B cell (primary cell): ENCODE data around the gene SLC15A3. TPM values are rescaled to one million over a fixed set of nuclear protein-coding genes. Genes with fewer than 3 reads are reported as not detected.

Experiments
- ATAC-seq: fragments of 200-7000 bp; cut with Tn5 transposase; one replicate; pipeline ENCODE4 v1.10.0; 2021; ENCODE audit warnings: low read depth, mild to moderate bottlenecking, moderate number of reproducible peaks, moderate library complexity
- CTCF ChIA-PET: fragments of 350-600 bp; sonication (Branson Sonifier 250); formaldehyde crosslinking; loops from one replicate; lab custom pipeline; 2021; ENCODE audit warnings: antibody characterized with exemption, inconsistent platforms; lab: Charles Lee
- POLR2A ChIA-PET: fragments of 350-600 bp; sonication (Branson Sonifier 250); formaldehyde crosslinking; loops from one replicate; lab custom pipeline; 2021; ENCODE audit warnings: antibody characterized with exemption; lab: Charles Lee
- DNase-seq: peaks from one replicate; pipeline ENCODE4 v3.0.0; 2013
- H2AFZ ChIP-seq: 2 replicates; pipeline ENCODE4 v1.6.1; 2012; ENCODE audit warnings: mild to moderate bottlenecking, low read depth, low read length; ENCODE audit not compliant: insufficient read depth, poor library complexity, severe bottlenecking
- H3K27ac ChIP-seq, 2 donors: 1 replicate in 1 of 2; 2 replicates in 1 of 2; pipeline ENCODE4 v1.5.1; 2012 to 2013; ENCODE audit warnings: low read length in 2 of 2, mild to moderate bottlenecking in 2 of 2, moderate library complexity in 1 of 2
- H3K27me3 ChIP-seq, 4 experiments: fragments of 200-600 bp in 1 of 4; sonication (generic) in 1 of 4; replicated peaks in 1 of 4; 1 replicate in 2 of 4; 2 replicates in 2 of 4; pipeline versions ENCODE4 v1.6.1 to v1.7.0; 2013 to 2016; ENCODE audit warnings: low read length in 3 of 4, mild to moderate bottlenecking in 2 of 4, mixed read lengths in 1 of 4, moderate library complexity in 1 of 4; ENCODE audit not compliant: insufficient read depth in 4 of 4, control insufficient read depth in 3 of 4; ENCODE audit errors: control extremely low read depth in 1 of 4
- H3K36me3 ChIP-seq, 2 experiments: replicated peaks in 1 of 2; 1 replicate in 1 of 2; 2 replicates in 1 of 2; pipeline versions ENCODE4 v1.6.1 to v1.7.1; 2013; ENCODE audit warnings: low read length in 1 of 2; ENCODE audit not compliant: insufficient read depth in 2 of 2, control insufficient read depth in 1 of 2; ENCODE audit errors: control extremely low read depth in 1 of 2, extremely low read depth in 1 of 2
- H3K4me1 ChIP-seq, 2 donors: fragments of 200-600 bp in 1 of 2; sonication (generic) in 1 of 2; 1 replicate in 1 of 2; 2 replicates in 1 of 2; pipeline versions ENCODE4 v1.5.1 to v1.6.1; 2013 to 2017; ENCODE audit warnings: low read length in 2 of 2; ENCODE audit not compliant: control insufficient read depth in 2 of 2, insufficient read depth in 2 of 2
- H3K4me2 ChIP-seq: replicated peaks from 2 replicates; pipeline ENCODE3; 2012; ENCODE audit warnings: mild to moderate bottlenecking, low read depth, low read length; ENCODE audit not compliant: poor library complexity, severe bottlenecking
- H3K4me3 ChIP-seq, 5 experiments: fragments of 200-600 bp in 1 of 5; sonication (generic) in 1 of 5; 1 replicate in 3 of 5; 2 replicates in 2 of 5; pipeline versions ENCODE4 v1.5.1 to v1.7.0; 2011 to 2016; ENCODE audit warnings: low read length in 4 of 5, mild to moderate bottlenecking in 4 of 5, low read depth in 2 of 5, control low read depth in 1 of 5, moderate library complexity in 1 of 5; ENCODE audit not compliant: insufficient read depth in 1 of 5; ENCODE audit errors: control extremely low read depth in 1 of 5, extremely low read depth in 1 of 5
- H3K79me2 ChIP-seq: fragments of 200-600 bp; sonication (generic); one replicate; pipeline ENCODE4 v1.6.0; 2016; ENCODE audit warnings: low read length; ENCODE audit not compliant: control insufficient read depth, insufficient read depth
- H3K9ac ChIP-seq: fragments of 200-600 bp; sonication (generic); 2 replicates; pipeline ENCODE4 v1.6.1; 2017; ENCODE audit warnings: mild to moderate bottlenecking, low read length, moderate library complexity
- H3K9me3 ChIP-seq, 3 donors: one replicate each; pipeline versions ENCODE4 v1.6.1 to v1.7.1; 2013; ENCODE audit warnings: low read length in 2 of 3; ENCODE audit not compliant: control insufficient read depth in 2 of 3, insufficient read depth in 1 of 3; ENCODE audit errors: control extremely low read depth in 1 of 3
- H4K20me1 ChIP-seq: 2 replicates; pipeline ENCODE4 v1.6.0; 2012; ENCODE audit warnings: mild to moderate bottlenecking, low read length; ENCODE audit not compliant: insufficient read depth, control insufficient read depth, poor library complexity, severe bottlenecking
- H3K27ac Mint-ChIP-seq: one replicate; pipeline ENCODE4 v1.8.0; 2021; ENCODE audit warnings: mixed read lengths
- H3K27me3 Mint-ChIP-seq: one replicate; pipeline ENCODE4 v1.8.0; 2021; ENCODE audit warnings: mixed read lengths
- H3K4me1 Mint-ChIP-seq: one replicate; pipeline ENCODE4 v1.8.0; 2021; ENCODE audit warnings: mixed read lengths
- H3K4me3 Mint-ChIP-seq: one replicate; pipeline ENCODE4 v1.8.0; 2021; ENCODE audit warnings: mixed read lengths
- H3K9me3 Mint-ChIP-seq: one replicate; pipeline ENCODE4 v1.8.0; 2022; ENCODE audit warnings: mixed read lengths; ENCODE audit not compliant: insufficient read depth
- CTCF ChIP-seq: fragments of 200-600 bp; IDR thresholded peaks from one replicate; pipeline ENCODE4 v1.8.0; 2022; ENCODE audit warnings: antibody characterized with exemption, mild to moderate bottlenecking
- EZH2 ChIP-seq: IDR thresholded peaks from 2 replicates; pipeline ENCODE4 v1.6.1; 2012; ENCODE audit warnings: borderline replicate concordance, low read depth, mild to moderate bottlenecking, moderate library complexity, low read length; ENCODE audit not compliant: insufficient read depth, poor library complexity, severe bottlenecking
- WGBS: methylation state at CpG from one replicate; pipeline ENCODE4 v1.1.5; 2013; ENCODE audit warnings: missing lambda C conversion rate; ENCODE audit not compliant: insufficient coverage; 5-methylcytosine and 5-hydroxymethylcytosine counted together
- intact Hi-C: fragments of 100-400 bp; cut with micrococcal nuclease; formaldehyde crosslinking; loops from one replicate; pipeline ENCODE4 v1.10.0; 2022
- polyA plus RNA-seq: library from polyadenylated mRNA; depleted of rRNA; stranded (reverse); fragments of >200 nt; gene quantifications from 2 replicates; pipeline ENCODE4 v1.2.3, GENCODE V29; 2012
- total RNA-seq, 2 donors: library from RNA; stranded (reverse); fragments of 120-200 nt in 1 of 2; gene quantifications; 1 replicate in 1 of 2; 2 replicates in 1 of 2; pipeline versions ENCODE4 v1.2.3 to v1.2.4, GENCODE V29; 2013 to 2022

SLC15A3 gene
- total and polyA plus RNA-seq, 2 donors (not counting 1 experiment from before 2014, with no cell fraction given), result 61.5 to 91.4 TPM

DNA sequence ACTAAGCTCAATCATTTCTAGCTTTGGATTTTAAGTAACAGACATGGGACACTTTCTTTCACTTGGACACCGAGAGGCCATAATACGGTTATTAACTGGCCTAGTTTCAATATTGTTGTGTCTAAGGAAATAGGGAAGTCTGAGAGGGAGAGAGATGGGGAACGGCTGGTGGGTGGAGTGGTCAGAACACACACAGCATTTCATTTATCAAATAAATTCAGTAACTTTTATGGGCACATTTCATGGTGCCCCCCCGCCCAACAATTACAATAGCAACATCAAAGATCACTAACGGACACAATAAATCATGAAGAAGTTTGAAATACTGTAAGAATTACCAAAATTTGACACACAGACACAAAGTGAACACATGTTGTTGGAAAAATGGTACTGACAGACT lies 56.3 kb downstream of the SLC15A3 start:
- no CpG with 5 or more reads among the region's 5 CpGs for WGBS
- peaks cover 16% of the 10 kb centered on the region for H4K20me1 ChIP-seq
- H3K36me3 ChIP-seq, result peaks cover 1 to 86% of the 10 kb centered on the region in 2 experiments
- intact Hi-C loops, result no loop called here
- Mint-ChIP-seq H3K4me1 (peaks cover 4% of the 10 kb centered on the region), H3K27me3 (no peaks in the 10 kb centered on the region), H3K9me3 (no peaks in the 10 kb centered on the region), H3K27ac (no peak overlapping the region), H3K4me3 (no peak overlapping the region)
- POLR2A ChIA-PET, result no interaction called here
- TF ChIP-seq EZH2, result no peak
- no peak for TF ChIP-seq CTCF
- no peak overlapping the region for H3K9ac ChIP-seq
- H3K79me2 ChIP-seq, result peaks cover 16% of the 10 kb centered on the region
- H3K4me3 ChIP-seq, result no peak overlapping the region
- CTCF ChIA-PET, result no interaction called here
- H2AFZ ChIP-seq, result no peak overlapping the region
- H3K4me2 ChIP-seq, result no peak overlapping the region
- DNase-seq (no peak), ATAC-seq (no peak)
- no peaks in the 10 kb centered on the region for H3K27me3 ChIP-seq
- H3K9me3 ChIP-seq, result no peaks in the 10 kb centered on the region
- H3K27ac ChIP-seq, result no peak overlapping the region
- no peaks in the 10 kb centered on the region for H3K4me1 ChIP-seq

DNA sequence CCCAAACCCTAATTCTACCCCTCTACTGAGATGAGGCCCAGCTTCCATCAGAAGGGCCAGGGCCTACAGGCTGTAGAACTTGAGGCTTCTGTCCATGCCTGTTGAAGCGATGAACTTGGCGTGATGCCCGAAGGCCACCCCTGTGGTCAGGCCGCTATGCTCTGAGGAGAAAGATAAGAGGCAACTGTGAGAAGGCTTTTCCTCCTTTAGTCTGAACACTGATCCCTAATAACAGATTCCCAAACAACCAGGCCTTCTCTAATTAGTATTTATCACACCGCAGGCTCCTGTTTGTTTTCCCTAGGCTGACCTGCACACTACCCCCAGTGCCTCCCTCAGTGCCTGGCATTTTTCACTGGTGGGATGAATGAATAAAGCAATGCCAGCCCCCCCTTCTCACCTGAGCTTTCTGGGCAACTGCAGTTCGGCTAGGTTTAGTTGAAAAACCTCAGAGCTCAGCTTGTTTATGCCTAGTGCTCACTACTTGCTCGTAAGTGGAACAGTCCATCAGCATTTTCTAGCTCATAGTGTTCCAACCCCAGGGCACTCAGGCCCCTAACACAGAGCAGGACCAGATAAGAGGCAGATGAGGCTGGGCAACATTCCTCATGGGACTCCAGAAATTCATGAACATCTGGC lies 60.8 kb downstream of the SLC15A3 start:
- Histone ChIP-seq H4K20me1 (no peaks in the 10 kb centered on the region), H3K9ac (no peak overlapping the region), H3K9me3 (no peaks in the 10 kb centered on the region), H2AFZ (no peak overlapping the region), H3K27ac (no peak overlapping the region), H3K4me2 (no peak overlapping the region), H3K4me1 (no peaks in the 10 kb centered on the region), H3K36me3 (peaks cover 0 to 53% of the 10 kb centered on the region in 2 experiments), H3K27me3 (no peaks in the 10 kb centered on the region), H3K4me3 (no peak overlapping the region), H3K79me2 (no peaks in the 10 kb centered on the region)
- no peak for DNase-seq
- 82% methylated on average over 2 of the region's 7 CpGs for WGBS
- no peak for TF ChIP-seq CTCF
- TF ChIP-seq EZH2, result no peak
- no peak overlapping the region for H3K4me3 Mint-ChIP-seq
- ATAC-seq, result no peak
- ChIA-PET CTCF (interaction anchor here (0.6 to 1.0 kb wide), 3 partner anchors 60 to 112 kb away, joined by 3 read pairs; no protein-coding TSS in a partner anchor), POLR2A (interaction anchor here (0.9 kb wide), 1 partner anchor 10 kb away, joined by 3 read pairs; no protein-coding TSS in a partner anchor)
- no peak overlapping the region for H3K27ac Mint-ChIP-seq
- H3K9me3 Mint-ChIP-seq, result no peaks in the 10 kb centered on the region
- intact Hi-C loops, result no loop called here
- H3K4me1 Mint-ChIP-seq, result no peaks in the 10 kb centered on the region
- no peaks in the 10 kb centered on the region for H3K27me3 Mint-ChIP-seq
